Left kidney (tissue), 2 donors: Measurements from ENCODE around the gene ARRDC1. TPM values are rescaled to one million over a fixed set of nuclear protein-coding genes. Genes with fewer than 3 reads are reported as not detected.
"Not testable (repeated sequence)": the region's sequence is repeated elsewhere in the genome, so short reads cannot be mapped to it uniquely, and the experiment has no call there.

ENCODE experiments used
- DNase-seq: peaks from one replicate; pipeline ENCODE4 v3.0.0-alpha.2; 2013
- polyA plus RNA-seq: library from polyadenylated mRNA; unstranded; fragments of 120-200 nt; gene quantifications from one replicate; pipeline ENCODE4 v1.2.1, GENCODE V29; 2013; ENCODE audit not compliant: insufficient read length

The ARRDC1 gene
- polyA plus RNA-seq, 1 donor, result 29.8 TPM

- DNase-seq, result no peak
These were observed 6.4 kb downstream of the ARRDC1 start for GRCh38 chr9:137611623-137612609.

DNA sequence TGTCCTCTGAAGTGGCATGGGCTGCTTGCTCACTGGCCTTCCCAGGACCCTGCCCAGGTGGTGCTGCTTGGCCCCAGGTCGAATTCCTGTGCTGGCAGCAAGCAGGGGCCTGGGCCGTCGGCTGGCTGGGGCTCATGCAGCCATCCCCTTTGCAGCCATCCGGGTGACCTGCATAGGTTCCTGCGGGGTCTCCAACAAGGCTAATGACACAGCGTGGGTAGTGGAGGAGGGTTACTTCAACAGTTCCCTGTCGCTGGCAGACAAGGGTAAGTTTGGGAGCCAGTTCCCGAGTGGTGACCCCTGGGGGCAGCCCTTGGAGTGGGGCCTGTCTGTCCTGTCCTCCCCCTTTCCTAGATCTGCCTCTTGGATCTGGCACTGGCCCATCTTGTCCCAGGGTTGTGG lies 7.3 kb downstream of the ARRDC1 start:
- no peak for DNase-seq

GRCh38 chr9:137613259-137613658 lies 7.8 kb downstream of the ARRDC1 start:
- DNase-seq, result no peak

- DNase-seq, result no peak
These were observed 8.4 kb downstream of the ARRDC1 start for GRCh38 chr9:137613738-137614523.

- no peak for DNase-seq
These were observed 9.3 kb downstream of the ARRDC1 start for GRCh38 chr9:137614631-137615386.

- DNase-seq, result no peak
These were observed 9.9 kb downstream of the ARRDC1 start for GRCh38 chr9:137615387-137615871.

DNA sequence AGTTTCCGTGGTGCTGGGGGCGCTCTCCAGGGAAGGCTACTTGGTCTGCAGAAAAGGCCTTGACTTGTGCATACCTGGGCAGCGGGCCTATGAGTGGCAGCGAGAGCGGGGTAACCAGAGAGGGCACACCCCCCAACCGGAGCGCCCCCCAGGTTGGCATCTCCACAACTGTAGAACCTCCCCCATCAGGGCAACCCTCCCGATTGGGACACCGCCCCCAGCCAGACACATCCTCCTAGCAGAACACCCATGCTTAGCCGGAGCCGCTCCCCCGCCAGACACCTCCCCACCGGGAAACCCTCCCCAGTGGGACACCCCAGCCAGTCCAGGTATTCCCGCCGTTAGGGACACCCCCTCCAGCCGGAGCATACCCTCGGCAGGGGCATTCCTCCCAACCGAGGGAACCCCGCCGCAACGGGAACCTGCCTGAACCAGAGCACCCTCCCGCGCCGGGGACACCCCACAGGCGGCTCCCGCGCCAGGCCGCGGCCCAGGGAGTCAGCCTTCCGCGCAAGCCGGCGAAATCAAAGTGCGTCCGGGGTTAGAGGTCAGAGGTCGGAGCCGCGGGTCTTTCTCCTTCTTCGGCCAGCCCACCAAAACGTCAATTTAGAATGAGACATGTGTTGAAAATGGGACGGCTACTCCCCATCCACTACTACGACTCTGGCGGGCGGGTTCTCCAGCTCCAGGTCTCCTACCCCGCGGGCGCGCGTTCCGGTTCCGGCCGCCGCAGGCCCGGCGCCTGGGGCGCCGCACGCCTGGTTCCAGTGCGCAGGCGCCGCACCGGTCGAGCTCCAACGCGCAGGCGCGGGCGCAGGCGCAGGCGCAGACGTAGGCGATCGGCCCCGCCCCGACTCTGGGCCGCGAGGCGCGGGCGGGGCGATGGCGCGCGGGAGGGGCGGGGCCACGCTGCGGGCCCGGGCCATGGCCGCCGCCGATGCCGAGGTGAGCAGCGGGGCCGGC lies 12.9 kb downstream of the ARRDC1 start, which contains the start of gene EHMT1:
TSS of gene EHMT1 (plus strand) at position 901 of the 963 bp plus-strand sequence. CDS start at position 925, 24 bp downstream.
- peak; percentile 84 for DNase-seq

DNA sequence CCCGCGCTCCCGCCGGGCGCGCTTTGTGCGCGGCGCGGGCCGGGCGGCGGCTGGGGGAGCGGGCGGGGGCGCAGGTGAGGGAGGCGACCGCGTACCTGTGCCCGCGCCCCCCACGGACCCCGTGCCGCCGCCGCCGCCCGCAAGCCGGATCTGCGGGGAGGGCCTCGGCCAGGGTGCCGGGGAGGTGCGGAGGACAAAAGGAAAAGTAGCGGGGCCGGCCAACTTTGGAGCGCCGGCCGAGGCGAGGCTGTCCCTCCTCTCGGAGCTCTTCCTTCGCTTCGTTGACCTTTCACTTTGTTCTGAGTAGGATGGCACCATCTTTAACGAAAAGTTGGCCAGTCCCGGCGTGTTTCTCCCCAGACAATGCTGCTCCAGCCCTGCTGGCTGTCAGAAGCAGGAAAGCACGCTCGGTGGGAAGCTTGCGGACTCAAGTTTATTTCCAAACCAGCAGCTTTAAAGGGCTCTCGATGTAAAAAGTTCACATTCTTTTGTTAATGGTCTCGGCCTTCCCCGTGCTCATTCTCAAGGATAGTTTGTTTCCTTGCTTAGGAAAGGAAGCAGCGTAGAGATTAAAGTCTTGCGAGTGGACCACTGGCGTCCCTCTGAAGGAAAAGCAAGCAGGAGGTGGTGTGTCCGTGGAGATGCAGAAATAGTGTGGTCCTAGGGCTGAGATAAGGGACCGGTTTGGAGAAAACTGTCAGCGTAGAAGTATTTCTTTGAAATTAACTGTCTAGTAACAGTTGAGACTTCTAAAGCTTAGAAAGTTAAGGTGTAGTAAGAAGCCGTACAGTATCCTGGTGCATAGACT lies 14.0 kb downstream of the ARRDC1 start:
- DNase-seq, result peak; percentile 35

- DNase-seq, result no peak
These were observed 14.5 kb downstream of the ARRDC1 start for GRCh38 chr9:137620048-137620405.

- DNase-seq, result no peak
These were observed 15.1 kb downstream of the ARRDC1 start for GRCh38 chr9:137620581-137620980.

DNA sequence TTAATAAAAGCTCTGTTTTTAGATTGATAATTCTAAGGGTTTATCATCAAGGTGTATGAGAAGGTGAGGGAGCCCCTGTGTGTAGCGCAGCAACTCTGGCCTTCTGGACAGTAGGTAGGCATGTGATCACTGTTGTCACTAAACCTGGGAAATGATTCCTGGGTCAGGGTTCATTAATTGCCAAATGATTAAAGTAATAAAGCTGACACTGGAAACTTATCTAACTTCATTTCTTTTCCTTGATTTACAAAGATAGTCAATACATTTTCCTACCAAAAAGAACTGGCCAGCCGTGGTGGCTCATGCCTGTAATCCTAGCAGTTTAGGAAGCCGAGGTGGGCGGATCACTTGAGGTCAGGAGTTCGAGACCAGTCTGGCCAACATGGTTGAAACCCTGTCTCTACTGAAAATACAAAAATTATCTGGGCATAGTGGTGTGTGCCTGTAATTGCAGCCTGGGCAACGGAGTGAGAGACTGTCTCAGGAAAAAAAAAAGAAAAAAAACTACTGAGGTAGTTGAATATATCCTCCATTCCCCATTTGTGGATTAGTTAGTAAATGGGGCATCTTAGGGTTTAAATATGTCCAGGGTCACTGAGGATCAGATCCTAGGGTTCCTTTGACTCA lies 15.8 kb downstream of the ARRDC1 start:
- no peak for DNase-seq

- DNase-seq, result not testable (repeated sequence)
These were observed 16.7 kb downstream of the ARRDC1 start for GRCh38 chr9:137622211-137622610.

GRCh38 chr9:137626464-137626863 lies 21.0 kb downstream of the ARRDC1 start:
- no peak for DNase-seq

DNA sequence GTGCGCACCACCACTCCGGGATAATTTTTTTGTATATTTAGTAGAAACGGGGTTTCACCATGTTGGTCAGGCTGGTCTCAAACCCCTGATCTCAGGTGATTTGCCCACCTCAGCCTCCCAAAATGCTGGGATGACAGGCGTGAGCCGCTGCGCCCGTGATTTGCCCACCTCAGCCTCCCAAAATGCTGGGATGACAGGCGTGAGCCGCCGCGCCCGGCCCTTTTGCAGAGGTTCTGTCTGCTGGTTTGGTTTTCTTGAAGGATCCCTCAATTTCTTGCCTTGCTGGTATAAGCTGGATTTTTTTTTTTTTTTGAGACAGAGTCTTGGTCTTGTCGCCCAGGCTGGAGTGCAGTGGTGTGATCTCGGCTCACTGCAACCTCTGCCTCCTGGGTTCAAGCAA lies 21.9 kb downstream of the ARRDC1 start:
- not testable (repeated sequence) for DNase-seq

- no peak for DNase-seq
These were observed 24.6 kb downstream of the ARRDC1 start for GRCh38 chr9:137630126-137630525.

GRCh38 chr9:137630679-137631078 lies 25.2 kb downstream of the ARRDC1 start:
- DNase-seq, result no peak

GRCh38 chr9:137631345-137632229 lies 26.1 kb downstream of the ARRDC1 start:
- DNase-seq, result no peak
